K562 (cell line): ENCODE data around the gene IFITM2. TPM values are rescaled to one million over a fixed set of nuclear protein-coding genes. Genes with fewer than 3 reads are reported as not detected.
A peak's percentile ranks its signal among the peaks of the same experiment; 100 is the strongest.

Experiments
- polyA plus RNA-seq, 8 experiments: library from polyadenylated mRNA; depleted of rRNA in 4 of 8; stranded (reverse) in 5 of 8; unstranded in 3 of 8; fragments of >200 nt; fragmentation: Nextera tagmentation in 2 of 8; fragmentation: Illumina TruSeq in 1 of 8; extraction: Ambion mirVana in 2 of 8; extraction: Trizol in 1 of 8; gene quantifications; 2 replicates each; pipeline versions ENCODE4 v1.2.1 to v1.2.3, GENCODE V29; 2011 to 2014; ENCODE audit warnings: inconsistent platforms in 1 of 8, missing spikeins in 1 of 8
- total RNA-seq, 7 experiments: library from RNA; depleted of rRNA in 6 of 7; stranded (reverse); fragments of >200 nt in 6 of 7; fragmentation: Illumina TruSeq in 2 of 7; extraction: Trizol in 2 of 7; gene quantifications; 2 replicates each; pipeline versions ENCODE4 v1.2.1 to v1.2.3, GENCODE V29; 2011 to 2021; ENCODE audit warnings: low replicate concordance in 1 of 7
- TF ChIP-seq, protein P1 (sequence below): fragments of 450-650 bp; IDR thresholded peaks from 2 replicates; pipeline ENCODE4 v1.6.1; 2016; ENCODE audit warnings: mild to moderate bottlenecking, moderate library complexity

The IFITM2 gene
- total and polyA plus RNA-seq, 9 of the 15 experiments (the other 6 are each of a cell fraction or from before 2014, with no cell fraction given) = 52.8 to 4,872 (median 356) TPM

DNA sequence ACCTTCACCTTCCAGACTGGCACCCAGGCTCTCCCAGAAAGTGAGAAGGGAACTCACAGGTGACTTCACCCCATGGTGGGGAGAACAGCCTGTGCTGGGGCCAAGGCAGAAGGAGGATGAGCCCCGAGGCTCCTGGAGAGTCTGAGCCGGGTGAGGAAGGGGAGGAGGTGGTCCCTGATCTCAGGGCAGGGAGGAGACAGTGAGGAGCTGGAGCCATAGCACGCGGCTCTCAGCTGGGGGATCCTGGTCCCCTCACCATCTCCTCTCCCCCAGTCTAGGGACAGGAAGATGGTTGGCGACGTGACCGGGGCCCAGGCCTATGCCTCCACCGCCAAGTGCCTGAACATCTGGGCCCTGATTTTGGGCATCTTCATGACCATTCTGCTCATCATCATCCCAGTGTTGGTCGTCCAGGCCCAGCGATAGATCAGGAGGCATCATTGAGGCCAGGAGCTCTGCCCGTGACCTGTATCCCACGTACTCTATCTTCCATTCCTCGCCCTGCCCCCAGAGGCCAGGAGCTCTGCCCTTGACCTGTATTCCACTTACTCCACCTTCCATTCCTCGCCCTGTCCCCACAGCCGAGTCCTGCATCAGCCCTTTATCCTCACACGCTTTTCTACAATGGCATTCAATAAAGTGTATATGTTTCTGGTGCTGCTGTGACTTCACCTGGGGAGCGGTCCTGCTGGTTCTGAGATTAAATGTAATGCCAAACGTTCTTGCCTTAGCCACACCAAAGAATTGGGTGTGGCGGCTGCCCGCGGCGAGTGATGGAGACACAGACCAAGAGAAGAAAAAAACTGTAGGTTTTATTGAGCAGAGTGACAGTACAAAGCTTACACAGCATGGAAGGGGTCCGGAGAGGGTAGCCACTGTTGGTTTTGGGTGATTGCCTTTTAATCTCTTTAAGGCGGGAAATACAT lies 1.4 kb downstream of the IFITM2 start (continued):
- TF ChIP-seq, protein P1, sequence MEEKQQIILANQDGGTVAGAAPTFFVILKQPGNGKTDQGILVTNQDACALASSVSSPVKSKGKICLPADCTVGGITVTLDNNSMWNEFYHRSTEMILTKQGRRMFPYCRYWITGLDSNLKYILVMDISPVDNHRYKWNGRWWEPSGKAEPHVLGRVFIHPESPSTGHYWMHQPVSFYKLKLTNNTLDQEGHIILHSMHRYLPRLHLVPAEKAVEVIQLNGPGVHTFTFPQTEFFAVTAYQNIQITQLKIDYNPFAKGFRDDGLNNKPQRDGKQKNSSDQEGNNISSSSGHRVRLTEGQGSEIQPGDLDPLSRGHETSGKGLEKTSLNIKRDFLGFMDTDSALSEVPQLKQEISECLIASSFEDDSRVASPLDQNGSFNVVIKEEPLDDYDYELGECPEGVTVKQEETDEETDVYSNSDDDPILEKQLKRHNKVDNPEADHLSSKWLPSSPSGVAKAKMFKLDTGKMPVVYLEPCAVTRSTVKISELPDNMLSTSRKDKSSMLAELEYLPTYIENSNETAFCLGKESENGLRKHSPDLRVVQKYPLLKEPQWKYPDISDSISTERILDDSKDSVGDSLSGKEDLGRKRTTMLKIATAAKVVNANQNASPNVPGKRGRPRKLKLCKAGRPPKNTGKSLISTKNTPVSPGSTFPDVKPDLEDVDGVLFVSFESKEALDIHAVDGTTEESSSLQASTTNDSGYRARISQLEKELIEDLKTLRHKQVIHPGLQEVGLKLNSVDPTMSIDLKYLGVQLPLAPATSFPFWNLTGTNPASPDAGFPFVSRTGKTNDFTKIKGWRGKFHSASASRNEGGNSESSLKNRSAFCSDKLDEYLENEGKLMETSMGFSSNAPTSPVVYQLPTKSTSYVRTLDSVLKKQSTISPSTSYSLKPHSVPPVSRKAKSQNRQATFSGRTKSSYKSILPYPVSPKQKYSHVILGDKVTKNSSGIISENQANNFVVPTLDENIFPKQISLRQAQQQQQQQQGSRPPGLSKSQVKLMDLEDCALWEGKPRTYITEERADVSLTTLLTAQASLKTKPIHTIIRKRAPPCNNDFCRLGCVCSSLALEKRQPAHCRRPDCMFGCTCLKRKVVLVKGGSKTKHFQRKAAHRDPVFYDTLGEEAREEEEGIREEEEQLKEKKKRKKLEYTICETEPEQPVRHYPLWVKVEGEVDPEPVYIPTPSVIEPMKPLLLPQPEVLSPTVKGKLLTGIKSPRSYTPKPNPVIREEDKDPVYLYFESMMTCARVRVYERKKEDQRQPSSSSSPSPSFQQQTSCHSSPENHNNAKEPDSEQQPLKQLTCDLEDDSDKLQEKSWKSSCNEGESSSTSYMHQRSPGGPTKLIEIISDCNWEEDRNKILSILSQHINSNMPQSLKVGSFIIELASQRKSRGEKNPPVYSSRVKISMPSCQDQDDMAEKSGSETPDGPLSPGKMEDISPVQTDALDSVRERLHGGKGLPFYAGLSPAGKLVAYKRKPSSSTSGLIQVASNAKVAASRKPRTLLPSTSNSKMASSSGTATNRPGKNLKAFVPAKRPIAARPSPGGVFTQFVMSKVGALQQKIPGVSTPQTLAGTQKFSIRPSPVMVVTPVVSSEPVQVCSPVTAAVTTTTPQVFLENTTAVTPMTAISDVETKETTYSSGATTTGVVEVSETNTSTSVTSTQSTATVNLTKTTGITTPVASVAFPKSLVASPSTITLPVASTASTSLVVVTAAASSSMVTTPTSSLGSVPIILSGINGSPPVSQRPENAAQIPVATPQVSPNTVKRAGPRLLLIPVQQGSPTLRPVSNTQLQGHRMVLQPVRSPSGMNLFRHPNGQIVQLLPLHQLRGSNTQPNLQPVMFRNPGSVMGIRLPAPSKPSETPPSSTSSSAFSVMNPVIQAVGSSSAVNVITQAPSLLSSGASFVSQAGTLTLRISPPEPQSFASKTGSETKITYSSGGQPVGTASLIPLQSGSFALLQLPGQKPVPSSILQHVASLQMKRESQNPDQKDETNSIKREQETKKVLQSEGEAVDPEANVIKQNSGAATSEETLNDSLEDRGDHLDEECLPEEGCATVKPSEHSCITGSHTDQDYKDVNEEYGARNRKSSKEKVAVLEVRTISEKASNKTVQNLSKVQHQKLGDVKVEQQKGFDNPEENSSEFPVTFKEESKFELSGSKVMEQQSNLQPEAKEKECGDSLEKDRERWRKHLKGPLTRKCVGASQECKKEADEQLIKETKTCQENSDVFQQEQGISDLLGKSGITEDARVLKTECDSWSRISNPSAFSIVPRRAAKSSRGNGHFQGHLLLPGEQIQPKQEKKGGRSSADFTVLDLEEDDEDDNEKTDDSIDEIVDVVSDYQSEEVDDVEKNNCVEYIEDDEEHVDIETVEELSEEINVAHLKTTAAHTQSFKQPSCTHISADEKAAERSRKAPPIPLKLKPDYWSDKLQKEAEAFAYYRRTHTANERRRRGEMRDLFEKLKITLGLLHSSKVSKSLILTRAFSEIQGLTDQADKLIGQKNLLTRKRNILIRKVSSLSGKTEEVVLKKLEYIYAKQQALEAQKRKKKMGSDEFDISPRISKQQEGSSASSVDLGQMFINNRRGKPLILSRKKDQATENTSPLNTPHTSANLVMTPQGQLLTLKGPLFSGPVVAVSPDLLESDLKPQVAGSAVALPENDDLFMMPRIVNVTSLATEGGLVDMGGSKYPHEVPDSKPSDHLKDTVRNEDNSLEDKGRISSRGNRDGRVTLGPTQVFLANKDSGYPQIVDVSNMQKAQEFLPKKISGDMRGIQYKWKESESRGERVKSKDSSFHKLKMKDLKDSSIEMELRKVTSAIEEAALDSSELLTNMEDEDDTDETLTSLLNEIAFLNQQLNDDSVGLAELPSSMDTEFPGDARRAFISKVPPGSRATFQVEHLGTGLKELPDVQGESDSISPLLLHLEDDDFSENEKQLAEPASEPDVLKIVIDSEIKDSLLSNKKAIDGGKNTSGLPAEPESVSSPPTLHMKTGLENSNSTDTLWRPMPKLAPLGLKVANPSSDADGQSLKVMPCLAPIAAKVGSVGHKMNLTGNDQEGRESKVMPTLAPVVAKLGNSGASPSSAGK = peak; percentile 9; the same call in 1 of the 2 replicates
